Measurements from ENCODE around the gene ARHGAP10.

GRCh38 chr4:147736458-147736857 lies 4.6 kb downstream of the ARHGAP10 start:
- TF ChIP-seq CTCF (IDR thresholded peaks at IDR 0.05; ENCODE audit: low read length) (no peak), EZH2phosphoT487 (IDR thresholded peaks at IDR 0.05; ENCODE audit: low read length) (no peak)

Measured in MM.1S (cell line).